H1 (cell line): Measurements from ENCODE around the gene TSEN54. TPM values are rescaled to one million over a fixed set of nuclear protein-coding genes. Genes with fewer than 3 reads are reported as not detected.

Experiments used
- ATF2 ChIP-seq: IDR thresholded peaks from 2 replicates; pipeline ENCODE4 v1.6.1; 2012; ENCODE audit warnings: low read length, inconsistent platforms
- CHD2 ChIP-seq: IDR thresholded peaks from 2 replicates; pipeline ENCODE4 v1.6.1; 2012; ENCODE audit warnings: low read length, improper control_type of control experiment
- POLR2AphosphoS5 ChIP-seq: IDR thresholded peaks from 2 replicates; pipeline ENCODE4 v1.6.1; 2011; ENCODE audit warnings: low read depth, low read length
- polyA plus RNA-seq, 7 experiments: library from polyadenylated mRNA; depleted of rRNA in 3 of 7; stranded (reverse) in 5 of 7; unstranded in 2 of 7; fragments of >200 nt in 5 of 7; fragments of 200-250 nt in 2 of 7; gene quantifications; 1 replicate in 5 of 7; 2 replicates in 1 of 7; 4 replicates in 1 of 7; pipeline versions ENCODE4 v1.2.1 to v1.2.3, GENCODE V29; 2011 to 2013; ENCODE audit warnings: missing spikeins in 2 of 7, mixed read lengths in 2 of 7
- total RNA-seq: library from RNA; stranded (reverse); fragmentation: NEBNext Ultra II Directional; extraction: Animal tissue kit (Norgen Biotek cat#: 25700); gene quantifications from 2 replicates; pipeline ENCODE4 v1.2.1, GENCODE V29; 2021

Gene TSEN54
- total and polyA plus RNA-seq, 2 of the 8 experiments (the other 6 are each of a cell fraction or from before 2014, with no cell fraction given): 43.6 to 60.3 TPM

GRCh38 chr17:75570034-75570676 is 53.8 kb downstream of the TSEN54 start (continued):
- TF ChIP-seq POLR2AphosphoS5 (no peak), ATF2 (no peak), CHD2 (no peak)
